ENCODE results near the gene CDH8.

DNA sequence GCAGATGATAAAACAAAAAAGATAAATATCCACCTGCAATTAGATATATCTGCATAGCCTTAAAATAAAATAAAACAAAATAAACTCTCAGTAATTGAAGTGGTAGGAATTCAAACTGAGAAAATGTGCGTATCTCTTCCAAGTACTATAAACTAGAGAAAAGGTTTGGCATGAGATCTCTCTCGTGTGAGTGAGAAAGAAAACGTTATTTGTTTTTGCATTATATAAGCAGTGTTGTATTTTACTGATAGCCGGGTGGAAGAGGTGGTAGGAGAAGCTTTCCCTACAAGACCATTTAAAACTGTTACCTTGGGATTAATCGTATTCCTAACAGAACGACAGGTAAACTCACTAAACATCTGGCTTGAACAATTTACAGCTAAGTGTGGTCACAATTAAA lies 15.6 kb downstream of the CDH8 start:
- TF ChIP-seq CTCF (IDR thresholded peaks at IDR 0.05) (no peak), POLR2A (IDR thresholded peaks at IDR 0.05) (no peak)
